Activated CD4-positive, alpha-beta T cell treated with anti-CD3 and anti-CD28 coated beads, Interleukin-2, amount 10 ng/mL, durations not matched to agents 7 days and 5 days (primary cell): ENCODE measurements around the gene SERAC1. TPM values are rescaled to one million over a fixed set of nuclear protein-coding genes. Genes with fewer than 3 reads are reported as not detected.

Experiments
- CTCF ChIA-PET: fragments of 350-600 bp; sonication (Branson Sonifier 250); formaldehyde crosslinking; loops from one replicate; lab custom pipeline; 2021; ENCODE audit warnings: antibody characterized with exemption; lab: Charles Lee
- POLR2A ChIA-PET: fragments of 350-600 bp; sonication (Branson Sonifier 250); formaldehyde crosslinking; loops from one replicate; lab custom pipeline; 2021; ENCODE audit warnings: antibody characterized with exemption; lab: Charles Lee
- DNase-seq: peaks from one replicate; pipeline ENCODE4 v3.0.0-alpha.2; 2020
- H3K27ac Mint-ChIP-seq: one replicate; pipeline ENCODE4 v1.8.0; 2021; ENCODE audit warnings: mild to moderate bottlenecking, moderate library complexity, mixed read lengths
- H3K27me3 Mint-ChIP-seq: one replicate; pipeline ENCODE4 v1.8.0; 2021; ENCODE audit warnings: mixed read lengths
- H3K36me3 Mint-ChIP-seq: one replicate; pipeline ENCODE4 v1.8.0; 2021; ENCODE audit warnings: low read depth, mixed read lengths
- H3K4me1 Mint-ChIP-seq: one replicate; pipeline ENCODE4 v1.8.0; 2021; ENCODE audit warnings: mixed read lengths
- H3K4me3 Mint-ChIP-seq: one replicate; pipeline ENCODE4 v1.8.0; 2021; ENCODE audit warnings: mild to moderate bottlenecking, moderate library complexity, mixed read lengths
- H3K9me3 Mint-ChIP-seq: one replicate; pipeline ENCODE4 v1.8.0; 2021; ENCODE audit warnings: mixed read lengths
- total RNA-seq, 2 experiments: library from RNA; stranded (reverse); gene quantifications; one replicate each; pipeline ENCODE4 v1.2.3, GENCODE V29; 2021

SERAC1 gene
- total RNA-seq, 2 experiments from 2014 or later: 4.5 TPM

- POLR2A ChIA-PET: no interaction called here
- Mint-ChIP-seq H3K4me1 (no peaks in the 10 kb centered on the region), H3K4me3 (no peak overlapping the region), H3K36me3 (peaks cover 12% of the 10 kb centered on the region), H3K27ac (no peak overlapping the region), H3K9me3 (no peaks in the 10 kb centered on the region), H3K27me3 (no peaks in the 10 kb centered on the region)
- no peak for DNase-seq
- CTCF ChIA-PET: interaction anchor here (0.5 to 2.1 kb wide), 6 partner anchors 16 to 237 kb away, joined by 3 to 8 read pairs (median 4); no protein-coding TSS in a partner anchor
Observed at GRCh38 chr6:158150701-158151100, 17.4 kb downstream of the SERAC1 start.

GRCh38 chr6:158149641-158150040 is 18.4 kb downstream of the SERAC1 start:
- Mint-ChIP-seq H3K27ac (no peak overlapping the region), H3K9me3 (no peaks in the 10 kb centered on the region), H3K36me3 (peaks cover 8% of the 10 kb centered on the region), H3K27me3 (no peaks in the 10 kb centered on the region), H3K4me1 (no peaks in the 10 kb centered on the region), H3K4me3 (no peak overlapping the region)
- no peak for DNase-seq
- ChIA-PET POLR2A (no interaction called here), CTCF (interaction anchor here (1.5 to 2.1 kb wide), 3 partner anchors 18 to 78 kb away, joined by 4 to 8 read pairs (median 7); no protein-coding TSS in a partner anchor)

GRCh38 chr6:158143700-158144099 is 24.4 kb downstream of the SERAC1 start:
- Mint-ChIP-seq H3K9me3 (no peaks in the 10 kb centered on the region), H3K4me3 (no peak overlapping the region), H3K27me3 (no peaks in the 10 kb centered on the region), H3K36me3 (peaks cover 18% of the 10 kb centered on the region), H3K4me1 (peaks cover 4% of the 10 kb centered on the region), H3K27ac (no peak overlapping the region)
- CTCF ChIA-PET: no interaction called here
- POLR2A ChIA-PET: no interaction called here
- no peak for DNase-seq

GRCh38 chr6:158142789-158143188 is 25.3 kb downstream of the SERAC1 start:
- no peaks in the 10 kb centered on the region for H3K27me3 Mint-ChIP-seq
- H3K36me3 Mint-ChIP-seq: peaks cover 19% of the 10 kb centered on the region
- H3K9me3 Mint-ChIP-seq: no peaks in the 10 kb centered on the region
- DNase-seq: no peak
- no peak overlapping the region for H3K4me3 Mint-ChIP-seq
- ChIA-PET CTCF (interaction anchor here (0.7 kb wide), 1 partner anchor 604 kb away, joined by 5 read pairs; no protein-coding TSS in a partner anchor), POLR2A (no interaction called here)
- no peak overlapping the region for H3K27ac Mint-ChIP-seq
- H3K4me1 Mint-ChIP-seq: peaks cover 7% of the 10 kb centered on the region

- no peak overlapping the region for H3K27ac Mint-ChIP-seq
- H3K9me3 Mint-ChIP-seq: no peaks in the 10 kb centered on the region
- peak; percentile 38 for DNase-seq
- no peaks in the 10 kb centered on the region for H3K4me1 Mint-ChIP-seq
- ChIA-PET CTCF (no interaction called here), POLR2A (no interaction called here)
- H3K36me3 Mint-ChIP-seq: no peaks in the 10 kb centered on the region
- no peaks in the 10 kb centered on the region for H3K27me3 Mint-ChIP-seq
- H3K4me3 Mint-ChIP-seq: no peak overlapping the region
Observed at GRCh38 chr6:158131926-158132325, 36.1 kb downstream of the SERAC1 start.

- ChIA-PET POLR2A (no interaction called here), CTCF (interaction anchor here (1.4 kb wide), 1 partner anchor 14 kb away, joined by 3 read pairs; no protein-coding TSS in a partner anchor)
- DNase-seq: no peak
- Mint-ChIP-seq H3K27ac (no peak overlapping the region), H3K27me3 (no peaks in the 10 kb centered on the region), H3K9me3 (no peaks in the 10 kb centered on the region), H3K4me1 (no peaks in the 10 kb centered on the region), H3K4me3 (no peak overlapping the region), H3K36me3 (peaks cover 8% of the 10 kb centered on the region)
Observed at GRCh38 chr6:158125271-158125670, 42.8 kb downstream of the SERAC1 start.

GRCh38 chr6:158124288-158124687 is 43.8 kb downstream of the SERAC1 start:
- Mint-ChIP-seq H3K36me3 (peaks cover 8% of the 10 kb centered on the region), H3K27ac (no peak overlapping the region), H3K4me3 (no peak overlapping the region), H3K27me3 (no peaks in the 10 kb centered on the region), H3K9me3 (no peaks in the 10 kb centered on the region), H3K4me1 (no peaks in the 10 kb centered on the region)
- ChIA-PET CTCF (interaction anchor here (0.7 kb wide), 1 partner anchor 55 kb away, joined by 3 read pairs; no protein-coding TSS in a partner anchor), POLR2A (no interaction called here)
- no peak for DNase-seq

GRCh38 chr6:158122048-158122447 is 46.0 kb downstream of the SERAC1 start:
- Mint-ChIP-seq H3K4me1 (no peaks in the 10 kb centered on the region), H3K27ac (no peak overlapping the region), H3K4me3 (no peak overlapping the region), H3K9me3 (no peaks in the 10 kb centered on the region), H3K27me3 (no peaks in the 10 kb centered on the region), H3K36me3 (peaks cover 8% of the 10 kb centered on the region)
- no peak for DNase-seq
- ChIA-PET POLR2A (no interaction called here), CTCF (interaction anchor here (0.6 kb wide), 1 partner anchor 764 kb away, joined by 3 read pairs; no protein-coding TSS in a partner anchor)

GRCh38 chr6:158121335-158121734 is 46.7 kb downstream of the SERAC1 start:
- H3K36me3 Mint-ChIP-seq: peaks cover 6% of the 10 kb centered on the region
- H3K27ac Mint-ChIP-seq: no peak overlapping the region
- H3K4me3 Mint-ChIP-seq: no peak overlapping the region
- no peaks in the 10 kb centered on the region for H3K27me3 Mint-ChIP-seq
- H3K9me3 Mint-ChIP-seq: no peaks in the 10 kb centered on the region
- no peaks in the 10 kb centered on the region for H3K4me1 Mint-ChIP-seq
- ChIA-PET POLR2A (no interaction called here), CTCF (interaction anchor here (0.6 kb wide), 1 partner anchor 763 kb away, joined by 3 read pairs; no protein-coding TSS in a partner anchor)
- no peak for DNase-seq

GRCh38 chr6:158118886-158119285 is 49.2 kb downstream of the SERAC1 start:
- Mint-ChIP-seq H3K4me3 (no peak overlapping the region), H3K9me3 (no peaks in the 10 kb centered on the region), H3K36me3 (peaks cover 6% of the 10 kb centered on the region), H3K27me3 (no peaks in the 10 kb centered on the region), H3K27ac (no peak overlapping the region), H3K4me1 (no peaks in the 10 kb centered on the region)
- ChIA-PET POLR2A (no interaction called here), CTCF (no interaction called here)
- no peak for DNase-seq

- Mint-ChIP-seq H3K4me3 (no peak overlapping the region), H3K27ac (no peak overlapping the region), H3K9me3 (no peaks in the 10 kb centered on the region), H3K27me3 (no peaks in the 10 kb centered on the region), H3K4me1 (no peaks in the 10 kb centered on the region), H3K36me3 (peaks cover 16% of the 10 kb centered on the region)
- ChIA-PET CTCF (interaction anchor here (1.7 kb wide), 1 partner anchor 10 kb away, joined by 3 read pairs; no protein-coding TSS in a partner anchor), POLR2A (no interaction called here)
- DNase-seq: no peak
Observed at GRCh38 chr6:158115508-158115907, 52.6 kb downstream of the SERAC1 start.

GRCh38 chr6:158115102-158115501 is 53.0 kb downstream of the SERAC1 start:
- no peak for DNase-seq
- Mint-ChIP-seq H3K36me3 (peaks cover 16% of the 10 kb centered on the region), H3K27me3 (no peaks in the 10 kb centered on the region), H3K9me3 (no peaks in the 10 kb centered on the region), H3K27ac (no peak overlapping the region), H3K4me1 (no peaks in the 10 kb centered on the region), H3K4me3 (no peak overlapping the region)
- ChIA-PET CTCF (interaction anchor here (1.7 kb wide), 1 partner anchor 10 kb away, joined by 3 read pairs; no protein-coding TSS in a partner anchor), POLR2A (no interaction called here)

- Mint-ChIP-seq H3K27me3 (no peaks in the 10 kb centered on the region), H3K9me3 (no peaks in the 10 kb centered on the region), H3K4me1 (no peaks in the 10 kb centered on the region), H3K4me3 (no peak overlapping the region), H3K36me3 (peaks cover 24% of the 10 kb centered on the region), H3K27ac (no peak overlapping the region)
- POLR2A ChIA-PET: no interaction called here
- CTCF ChIA-PET: no interaction called here
- DNase-seq: no peak
Observed at GRCh38 chr6:158113802-158114201, 54.3 kb downstream of the SERAC1 start.

GRCh38 chr6:158111987-158112386 is 56.1 kb downstream of the SERAC1 start:
- no peaks in the 10 kb centered on the region for H3K9me3 Mint-ChIP-seq
- no peaks in the 10 kb centered on the region for H3K4me1 Mint-ChIP-seq
- H3K27me3 Mint-ChIP-seq: no peaks in the 10 kb centered on the region
- no peak for DNase-seq
- POLR2A ChIA-PET: no interaction called here
- H3K27ac Mint-ChIP-seq: no peak overlapping the region
- CTCF ChIA-PET: interaction anchor here (1.1 kb wide), 1 partner anchor 14 kb away, joined by 3 read pairs; no protein-coding TSS in a partner anchor
- H3K36me3 Mint-ChIP-seq: peaks cover 24% of the 10 kb centered on the region
- no peak overlapping the region for H3K4me3 Mint-ChIP-seq
